Measurements from ENCODE around the gene MT1A.

Gene MT1A

DNA sequence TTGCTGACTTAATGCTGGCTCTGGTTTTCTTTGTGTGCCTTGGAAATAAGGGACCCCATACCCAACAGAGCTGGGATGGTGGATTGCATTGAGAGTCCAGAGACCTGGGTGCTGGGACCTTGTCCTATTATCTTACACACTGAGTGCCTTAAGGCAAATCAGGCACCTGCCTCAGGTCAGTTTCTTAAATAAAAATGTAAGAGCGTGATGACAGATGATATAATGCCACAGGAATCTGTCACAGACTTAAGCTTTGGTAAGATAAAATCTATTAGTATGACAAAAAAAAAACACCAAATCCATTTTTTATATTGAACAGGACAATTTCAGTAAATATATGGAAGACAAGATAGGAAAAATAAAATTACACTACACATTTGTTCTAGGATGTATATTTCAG lies 1.6 kb downstream of the MT1A start:
- ATAC-seq: no peak
- TF ChIP-seq GLIS3 (CRISPR knock-in tag; IDR thresholded peaks at IDR 0.05) (no peak), BACH2 (CRISPR knock-in tag; IDR thresholded peaks at IDR 0.05; ENCODE audit: borderline replicate concordance) (no peak), PATZ1 (CRISPR knock-in tag; IDR thresholded peaks at IDR 0.05; ENCODE audit: borderline replicate concordance) (no peak)

DNA sequence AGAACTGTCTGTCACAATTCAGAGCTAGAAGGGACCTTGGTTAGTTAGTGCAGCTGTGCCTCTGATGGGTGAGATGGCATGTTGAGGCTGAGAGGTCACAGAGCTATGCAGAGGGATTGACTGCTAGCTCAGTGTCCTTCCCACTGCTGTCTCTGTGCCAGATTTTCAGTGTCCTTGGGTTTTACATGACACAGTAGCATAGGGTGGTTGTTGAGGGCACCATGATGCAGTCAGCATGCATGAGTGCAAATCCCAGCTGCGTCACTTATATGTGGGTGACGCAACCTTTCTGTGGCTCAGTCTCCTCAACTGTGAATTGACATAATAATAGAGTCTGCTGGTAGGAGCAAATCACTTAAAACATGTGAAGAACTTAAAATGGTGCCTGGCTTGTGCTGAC lies 2.7 kb downstream of the MT1A start:
- TF ChIP-seq ZFP30 (CRISPR knock-in tag; IDR thresholded peaks at IDR 0.05): no peak
- no peak for TF ChIP-seq GLIS3 (CRISPR knock-in tag; IDR thresholded peaks at IDR 0.05)
- TF ChIP-seq ZC3H10 (CRISPR knock-in tag; IDR thresholded peaks at IDR 0.05): no peak
- TF ChIP-seq CSDC2 (CRISPR knock-in tag; IDR thresholded peaks at IDR 0.05): no peak
- TF ChIP-seq TOX (CRISPR knock-in tag; IDR thresholded peaks at IDR 0.05; ENCODE audit: borderline replicate concordance): no peak
- ATAC-seq: no peak

DNA sequence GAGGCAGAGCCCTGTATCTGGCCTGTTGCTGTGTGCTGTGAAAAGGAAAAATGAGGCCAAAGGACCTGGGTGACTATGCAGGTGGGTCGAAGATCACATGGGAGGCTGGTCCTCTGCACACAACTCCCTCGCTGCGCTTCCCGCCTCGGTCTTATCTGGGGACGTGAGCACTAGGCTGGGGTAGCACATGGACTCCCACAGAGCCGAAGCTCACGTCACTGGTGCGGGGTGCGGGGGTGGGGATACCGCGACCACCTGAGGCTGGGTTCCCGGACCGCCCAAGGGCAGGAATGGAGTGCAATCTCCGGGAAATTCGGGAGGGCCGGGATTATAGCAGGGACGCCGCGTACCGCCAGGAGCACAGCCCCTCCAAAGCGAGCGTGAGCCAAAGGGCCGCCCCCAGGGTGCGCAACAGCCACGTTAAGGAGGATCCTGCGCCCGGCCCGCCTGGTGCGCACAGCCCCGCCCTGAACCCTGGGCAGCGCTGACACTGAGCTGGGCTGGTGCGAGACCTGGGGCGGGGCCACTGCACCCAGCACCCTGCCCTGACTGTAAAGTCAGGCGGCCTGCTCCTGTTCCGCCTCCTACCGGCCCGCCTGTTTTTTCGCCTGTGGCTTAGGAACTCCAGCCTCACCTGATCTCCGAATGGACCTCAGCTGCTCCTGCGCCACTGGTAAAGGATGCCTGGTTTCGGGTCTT lies 4.8 kb downstream of the MT1A start:
- peak; percentile 68 for ATAC-seq
- no peak for TF ChIP-seq ZNF70 (CRISPR knock-in tag; IDR thresholded peaks at IDR 0.05)

DNA sequence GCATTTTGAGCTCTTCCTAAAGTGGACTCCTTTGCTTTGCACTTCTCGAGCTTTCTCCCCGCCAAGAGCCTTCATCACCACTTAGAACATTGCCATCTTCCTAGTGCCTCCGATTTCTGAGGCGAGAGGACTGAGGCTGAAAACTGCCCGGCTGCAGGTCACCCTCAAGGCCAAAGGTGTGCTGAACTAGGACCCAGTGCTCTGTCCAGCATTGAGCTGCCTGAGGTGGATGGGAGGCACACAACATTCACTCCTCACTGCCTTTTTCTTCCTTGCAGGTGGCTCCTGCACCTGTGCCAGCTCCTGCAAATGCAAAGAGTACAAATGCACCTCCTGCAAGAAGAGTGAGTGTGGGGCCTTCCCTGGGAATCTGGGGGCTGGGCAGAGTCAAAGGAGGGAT lies 5.4 kb downstream of the MT1A start:
- TF ChIP-seq CREB5 (CRISPR knock-in tag; IDR thresholded peaks at IDR 0.05; ENCODE audit: low read depth) (no peak), ZNF70 (CRISPR knock-in tag; IDR thresholded peaks at IDR 0.05) (no peak), TCF4 (CRISPR knock-in tag; IDR thresholded peaks at IDR 0.05; ENCODE audit: borderline replicate concordance) (no peak), ZFP30 (CRISPR knock-in tag; IDR thresholded peaks at IDR 0.05) (no peak), PPARA (CRISPR knock-in tag; IDR thresholded peaks at IDR 0.05; ENCODE audit: borderline replicate concordance) (no peak), ZNF8 (CRISPR knock-in tag; IDR thresholded peaks at IDR 0.05) (no peak), PATZ1 (CRISPR knock-in tag; IDR thresholded peaks at IDR 0.05; ENCODE audit: borderline replicate concordance) (no peak), TOX (CRISPR knock-in tag; IDR thresholded peaks at IDR 0.05; ENCODE audit: borderline replicate concordance) (no peak), CSDC2 (CRISPR knock-in tag; IDR thresholded peaks at IDR 0.05) (no peak), ZNF565 (CRISPR knock-in tag; conservative IDR thresholded peaks at IDR 0.05; ENCODE audit: low read depth) (no peak), TSHZ2 (CRISPR knock-in tag; IDR thresholded peaks at IDR 0.05) (no peak), ESRRG (CRISPR knock-in tag; IDR thresholded peaks at IDR 0.05) (no peak), RARB (CRISPR knock-in tag; IDR thresholded peaks at IDR 0.05) (no peak), GLIS3 (CRISPR knock-in tag; IDR thresholded peaks at IDR 0.05) (no peak), BACH2 (CRISPR knock-in tag; IDR thresholded peaks at IDR 0.05; ENCODE audit: borderline replicate concordance) (no peak), ARNTL (CRISPR knock-in tag; IDR thresholded peaks at IDR 0.05; ENCODE audit: borderline replicate concordance, low read depth) (no peak), ISL1 (CRISPR knock-in tag; IDR thresholded peaks at IDR 0.05) (no peak)
- TF ChIP-seq, protein P1, sequence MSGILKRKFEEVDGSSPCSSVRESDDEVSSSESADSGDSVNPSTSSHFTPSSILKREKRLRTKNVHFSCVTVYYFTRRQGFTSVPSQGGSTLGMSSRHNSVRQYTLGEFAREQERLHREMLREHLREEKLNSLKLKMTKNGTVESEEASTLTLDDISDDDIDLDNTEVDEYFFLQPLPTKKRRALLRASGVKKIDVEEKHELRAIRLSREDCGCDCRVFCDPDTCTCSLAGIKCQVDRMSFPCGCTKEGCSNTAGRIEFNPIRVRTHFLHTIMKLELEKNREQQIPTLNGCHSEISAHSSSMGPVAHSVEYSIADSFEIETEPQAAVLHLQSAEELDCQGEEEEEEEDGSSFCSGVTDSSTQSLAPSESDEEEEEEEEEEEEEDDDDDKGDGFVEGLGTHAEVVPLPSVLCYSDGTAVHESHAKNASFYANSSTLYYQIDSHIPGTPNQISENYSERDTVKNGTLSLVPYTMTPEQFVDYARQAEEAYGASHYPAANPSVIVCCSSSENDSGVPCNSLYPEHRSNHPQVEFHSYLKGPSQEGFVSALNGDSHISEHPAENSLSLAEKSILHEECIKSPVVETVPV (CRISPR knock-in tag; IDR thresholded peaks at IDR 0.05): no peak
- TF ChIP-seq, protein P2, sequence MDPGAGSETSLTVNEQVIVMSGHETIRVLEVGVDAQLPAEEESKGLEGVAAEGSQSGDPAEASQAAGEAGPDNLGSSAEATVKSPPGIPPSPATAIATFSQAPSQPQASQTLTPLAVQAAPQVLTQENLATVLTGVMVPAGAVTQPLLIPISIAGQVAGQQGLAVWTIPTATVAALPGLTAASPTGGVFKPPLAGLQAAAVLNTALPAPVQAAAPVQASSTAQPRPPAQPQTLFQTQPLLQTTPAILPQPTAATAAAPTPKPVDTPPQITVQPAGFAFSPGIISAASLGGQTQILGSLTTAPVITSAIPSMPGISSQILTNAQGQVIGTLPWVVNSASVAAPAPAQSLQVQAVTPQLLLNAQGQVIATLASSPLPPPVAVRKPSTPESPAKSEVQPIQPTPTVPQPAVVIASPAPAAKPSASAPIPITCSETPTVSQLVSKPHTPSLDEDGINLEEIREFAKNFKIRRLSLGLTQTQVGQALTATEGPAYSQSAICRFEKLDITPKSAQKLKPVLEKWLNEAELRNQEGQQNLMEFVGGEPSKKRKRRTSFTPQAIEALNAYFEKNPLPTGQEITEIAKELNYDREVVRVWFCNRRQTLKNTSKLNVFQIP (CRISPR knock-in tag; IDR thresholded peaks at IDR 0.05; ENCODE audit: borderline replicate concordance, low read depth): no peak
- no peak for ATAC-seq
